Endothelial cell of umbilical vein (primary cell): ENCODE measurements around the gene PMEL. TPM values are rescaled to one million over a fixed set of nuclear protein-coding genes. Genes with fewer than 3 reads are reported as not detected.

ENCODE experiments used
- BruUV-seq: library from RNA; stranded (reverse); fragments of 400-500 nt; replicated peaks from 2 replicates; lab custom pipeline; 2021; lab: Mats Ljungman, UMichigan
- CTCF ChIA-PET: fragments of 300-600, 350-600 bp; sonication (Branson Sonifier 250); formaldehyde crosslinking; loops from one replicate; lab custom pipeline; 2021; ENCODE audit warnings: antibody characterized with exemption, inconsistent platforms; lab: Charles Lee
- POLR2A ChIA-PET: fragments of 300-600, 350-600 bp; sonication (Branson Sonifier 250); formaldehyde crosslinking; loops from one replicate; lab custom pipeline; 2021; ENCODE audit warnings: antibody characterized with exemption, inconsistent platforms; lab: Charles Lee
- DNase-seq: peaks from one replicate; pipeline ENCODE4 v3.0.0-alpha.2; 2011; ENCODE audit warnings: low read depth, low spot score
- FAIRE-seq: peaks from 2 replicates; lab custom pipeline; 2011; peaks lifted over from hg19 to GRCh38; lab: Jason Lieb, UNC
- H2AFZ ChIP-seq: 2 replicates; pipeline ENCODE4 v1.6.0; 2012; ENCODE audit warnings: low read depth, low read length, control low read depth, inconsistent platforms
- H3K27ac ChIP-seq: 2 replicates; pipeline ENCODE4 v1.5.1; 2011; ENCODE audit warnings: low read depth, mild to moderate bottlenecking, control low read depth, low read length, moderate library complexity; ENCODE audit not compliant: insufficient read depth
- H3K27me3 ChIP-seq, 2 experiments: 2 replicates each; pipeline versions ENCODE4 v1.6.0 to v1.6.1; 2011; ENCODE audit warnings: low read length in 2 of 2, mixed read lengths in 1 of 2; ENCODE audit not compliant: control insufficient read depth in 2 of 2, insufficient read depth in 2 of 2
- H3K36me3 ChIP-seq, 2 experiments: 2 replicates in 1 of 2; 3 replicates in 1 of 2; pipeline ENCODE4 v1.5.1; 2011; ENCODE audit warnings: low read length in 2 of 2, mild to moderate bottlenecking in 1 of 2, moderate library complexity in 1 of 2; ENCODE audit not compliant: control insufficient read depth in 2 of 2, insufficient read depth in 2 of 2; ENCODE audit errors: extremely low read depth in 1 of 2
- H3K4me1 ChIP-seq: 3 replicates; pipeline ENCODE4 v1.5.1; 2011; ENCODE audit warnings: mild to moderate bottlenecking, low read length; ENCODE audit not compliant: control insufficient read depth, insufficient read depth; ENCODE audit errors: extremely low read depth
- H3K4me2 ChIP-seq: 2 replicates; pipeline ENCODE4 v1.6.1; 2011; ENCODE audit warnings: low read length, control low read depth, mixed read lengths; ENCODE audit not compliant: insufficient read depth
- H3K4me3 ChIP-seq, 3 experiments: fragments of 200-600 bp in 1 of 3; sonication (generic), shearing (Covaris generic) in 1 of 3; replicated peaks in 1 of 3; 2 replicates each; pipeline ENCODE4 v1.5.1; 2011 to 2016; ENCODE audit warnings: control low read depth in 3 of 3, low read length in 3 of 3, mild to moderate bottlenecking in 2 of 3, inconsistent platforms in 1 of 3, low read depth in 1 of 3, moderate library complexity in 1 of 3; ENCODE audit not compliant: insufficient read depth in 1 of 3
- H3K79me2 ChIP-seq: 2 replicates; pipeline ENCODE4 v1.6.0; 2012; ENCODE audit warnings: low read length, inconsistent platforms; ENCODE audit not compliant: control insufficient read depth, insufficient read depth
- H3K9ac ChIP-seq: replicated peaks from 2 replicates; pipeline ENCODE3; 2011; ENCODE audit warnings: low read length, control low read depth; ENCODE audit not compliant: insufficient read depth; ENCODE audit errors: extremely low read depth
- H3K9me1 ChIP-seq: replicated peaks from 3 replicates; pipeline ENCODE4 v1.6.0; 2011; ENCODE audit warnings: mild to moderate bottlenecking, low read length; ENCODE audit not compliant: control insufficient read depth, insufficient read depth; ENCODE audit errors: extremely low read depth
- H3K9me3 ChIP-seq: replicated peaks from 2 replicates; pipeline ENCODE4 v1.5.1; 2012; ENCODE audit warnings: low read length, inconsistent platforms; ENCODE audit not compliant: control insufficient read depth, insufficient read depth
- H4K20me1 ChIP-seq: replicated peaks from 2 replicates; pipeline ENCODE3; 2011; ENCODE audit warnings: mild to moderate bottlenecking, low read length; ENCODE audit not compliant: control insufficient read depth, insufficient read depth; ENCODE audit errors: extremely low read depth
- CTCF ChIP-seq, 2 donors: IDR thresholded peaks; 1 replicate in 1 of 2; 2 replicates in 1 of 2; pipeline ENCODE4 v1.5.1; 2011; ENCODE audit warnings: low read length in 2 of 2, mild to moderate bottlenecking in 2 of 2, moderate library complexity in 2 of 2, control low read depth in 1 of 2, inconsistent platforms in 1 of 2, low read depth in 1 of 2; ENCODE audit not compliant: insufficient read depth in 1 of 2; ENCODE audit errors: extremely low read depth in 1 of 2
- EZH2 ChIP-seq: IDR thresholded peaks from 2 replicates; pipeline ENCODE4 v1.6.1; 2012; ENCODE audit warnings: borderline replicate concordance, low read depth, mild to moderate bottlenecking, moderate library complexity, low read length, inconsistent platforms; ENCODE audit not compliant: severe bottlenecking
- MYC ChIP-seq: IDR thresholded peaks from one replicate; pipeline ENCODE4 v1.6.1; 2011; ENCODE audit warnings: mild to moderate bottlenecking, low read depth, low read length
- POLR2A ChIP-seq: IDR thresholded peaks from 2 replicates; pipeline ENCODE4 v1.6.1; 2012; ENCODE audit warnings: low read depth, mild to moderate bottlenecking, control low read depth, low read length
- dilution Hi-C: fragments of 300-500 bp; cut with MboI; formaldehyde crosslinking; loops from one replicate; pipeline ENCODE4 v1.15.0; 2019; ENCODE audit warnings: low sequenced_read_pairs; ENCODE audit not compliant: extremely low pct_ligation_motif_present
- intact Hi-C: fragments of 100-400 bp; cut with micrococcal nuclease; formaldehyde crosslinking; loops from one replicate; pipeline ENCODE4 v1.10.0; 2022
- polyA plus RNA-seq, 4 experiments: library from polyadenylated mRNA; depleted of rRNA in 3 of 4; stranded (reverse) in 3 of 4; unstranded in 1 of 4; fragments of >200 nt; gene quantifications; 2 replicates each; pipeline versions ENCODE4 v1.2.1 to v1.2.3, GENCODE V29; 2011 to 2012; ENCODE audit warnings: missing spikeins in 1 of 4
- total RNA-seq: library from RNA; stranded (reverse); gene quantifications from 2 replicates; pipeline ENCODE4 v1.2.3, GENCODE V29; 2021

Gene PMEL
- total and polyA plus RNA-seq, 2 donors (not counting 3 experiments of a cell fraction or from before 2014, with no cell fraction given): 0.51 to 0.99 TPM

GRCh38 chr12:55983232-55983842 lies 17.5 kb upstream of the PMEL start:
- Histone ChIP-seq H3K4me3 (no peak overlapping the region), H3K9me3 (no peaks in the 10 kb centered on the region), H3K36me3 (peaks cover 12% of the 10 kb centered on the region in 2 experiments), H3K27ac (no peak overlapping the region), H3K4me1 (no peaks in the 10 kb centered on the region), H3K79me2 (peaks cover 19% of the 10 kb centered on the region), H3K27me3 (no peaks in the 10 kb centered on the region), H3K9me1 (no peaks in the 10 kb centered on the region), H2AFZ (no peak overlapping the region), H4K20me1 (no peaks in the 10 kb centered on the region), H3K9ac (no peak overlapping the region), H3K4me2 (no peak overlapping the region)
- TF ChIP-seq POLR2A: no peak
- no peak for TF ChIP-seq EZH2
- TF ChIP-seq CTCF (IDR thresholded peaks at IDR 0.05; ENCODE audit: extremely low read depth in 1 of 2, insufficient read depth in 1 of 2, low read depth in 1 of 2, low read length in 2 of 2): no peak
- no peak for TF ChIP-seq MYC
- ChIA-PET POLR2A (interaction anchor here (3.4 kb wide), 1 partner anchor 9 kb away, joined by 18 read pairs; the partner anchor contains the start of gene RAB5B), CTCF (interaction anchor here (0.7 to 3.1 kb wide), 3 partner anchors 12 to 52 kb away, joined by 3 to 18 read pairs (median 7); no protein-coding TSS in a partner anchor)
- intact Hi-C loops (no loop called here), dilution Hi-C loops (loop anchor here (10.0 kb wide), 1 partner anchor 229 kb away; no protein-coding TSS in a partner anchor)
- no TSS peak for BruUV-seq
- no peak for DNase-seq
- no peak for FAIRE-seq
